Neural cell (in vitro differentiated cells): ENCODE measurements around the gene CRYGN. TPM values are rescaled to one million over a fixed set of nuclear protein-coding genes. Genes with fewer than 3 reads are reported as not detected.

Experiments used
- H2AFZ ChIP-seq: fragments of 200-600, 300-800 bp; sonication (generic), shearing (Covaris generic); 2 replicates; pipeline ENCODE4 v1.6.0; 2014; ENCODE audit warnings: low read depth, mild to moderate bottlenecking, antibody characterized with exemption, low read length, moderate library complexity
- H3F3A ChIP-seq: fragments of 200-600 bp; shearing (Covaris generic); 2 replicates; pipeline ENCODE4 v1.6.1; 2016; ENCODE audit warnings: mild to moderate bottlenecking, moderate library complexity, mixed read lengths, antibody characterized with exemption, low read length; ENCODE audit not compliant: insufficient read depth, poor library complexity, severe bottlenecking
- H3K27ac ChIP-seq: fragments of 200-600, 300-800 bp; sonication (generic), shearing (Covaris generic); 2 replicates; pipeline ENCODE4 v1.5.1; 2014; ENCODE audit warnings: mild to moderate bottlenecking, low read length, moderate library complexity
- H3K27me3 ChIP-seq: fragments of 300-800, 200-600 bp; sonication (generic), shearing (Covaris generic); 2 replicates; pipeline ENCODE4 v1.6.0; 2014; ENCODE audit warnings: mild to moderate bottlenecking, low read depth, low read length, moderate library complexity; ENCODE audit not compliant: insufficient read depth
- H3K36me3 ChIP-seq: fragments of 300-800, 200-600 bp; sonication (generic), shearing (Covaris generic); 2 replicates; pipeline ENCODE4 v1.5.1; 2014; ENCODE audit warnings: mild to moderate bottlenecking, antibody characterized with exemption, low read length, moderate library complexity; ENCODE audit not compliant: insufficient read depth
- H3K4me2 ChIP-seq: fragments of 300-800, 200-600 bp; sonication (generic), shearing (Covaris generic); 2 replicates; pipeline ENCODE4 v1.6.0; 2014; ENCODE audit warnings: mild to moderate bottlenecking, low read length
- H3K4me3 ChIP-seq: fragments of 300-800, 200-600 bp; sonication (generic), shearing (Covaris generic); 2 replicates; pipeline ENCODE4 v1.5.1; 2014; ENCODE audit warnings: mild to moderate bottlenecking, low read length, moderate library complexity
- H3K79me2 ChIP-seq: fragments of 200-600 bp; shearing (Covaris generic); replicated peaks from 2 replicates; pipeline ENCODE4 v1.6.0; 2014; ENCODE audit warnings: mild to moderate bottlenecking, low read length, moderate library complexity; ENCODE audit not compliant: insufficient read depth
- H3K9ac ChIP-seq: fragments of 300-800, 200-600 bp; sonication (generic), shearing (Covaris generic); 2 replicates; pipeline ENCODE4 v1.6.1; 2016; ENCODE audit warnings: mild to moderate bottlenecking, low read length, mixed read lengths
- H3K9me2 ChIP-seq: fragments of 200-600 bp; shearing (Covaris generic); 2 replicates; pipeline ENCODE4 v1.6.1; 2016; ENCODE audit warnings: mild to moderate bottlenecking, low read length, mixed read lengths; ENCODE audit not compliant: insufficient read depth
- H3K9me3 ChIP-seq: fragments of 200-600, 300-800 bp; sonication (generic), shearing (Covaris generic); 2 replicates; pipeline ENCODE4 v1.6.1; 2016; ENCODE audit warnings: mild to moderate bottlenecking, mixed run types, low read length, moderate library complexity, mixed read lengths
- H4K20me1 ChIP-seq: fragments of 200-600 bp; shearing (Covaris generic); 2 replicates; pipeline ENCODE4 v1.6.1; 2016; ENCODE audit warnings: mild to moderate bottlenecking, mixed run types; ENCODE audit not compliant: insufficient read depth
- EP300 ChIP-seq: fragments of 450-650 bp; conservative IDR thresholded peaks from 2 replicates; pipeline ENCODE4 v1.6.1; 2014; ENCODE audit warnings: antibody characterized with exemption, mild to moderate bottlenecking, moderate library complexity; ENCODE audit not compliant: poor library complexity, severe bottlenecking
- EZH2 ChIP-seq: fragments of 200-600, 300-800 bp; shearing (Covaris generic), sonication (generic); IDR thresholded peaks from 2 replicates; pipeline ENCODE4 v1.6.1; 2014; ENCODE audit warnings: antibody characterized with exemption, low read length, borderline replicate concordance, mild to moderate bottlenecking; ENCODE audit not compliant: insufficient read depth, poor library complexity, severe bottlenecking
- MXI1 ChIP-seq: fragments of 450-650 bp; conservative IDR thresholded peaks from 2 replicates; pipeline ENCODE4 v1.6.1; 2014; ENCODE audit warnings: antibody characterized with exemption, mild to moderate bottlenecking; ENCODE audit not compliant: poor library complexity, severe bottlenecking
- POLR2AphosphoS5 ChIP-seq: IDR thresholded peaks from 2 replicates; pipeline ENCODE4 v1.6.1; 2012
- RAD21 ChIP-seq: fragments of 450-650 bp; conservative IDR thresholded peaks from 2 replicates; pipeline ENCODE4 v1.6.1; 2014; ENCODE audit warnings: antibody characterized with exemption, mild to moderate bottlenecking, moderate library complexity
- SMC3 ChIP-seq: fragments of 450-650 bp; conservative IDR thresholded peaks from 2 replicates; pipeline ENCODE4 v1.6.1; 2014; ENCODE audit warnings: antibody characterized with exemption, mild to moderate bottlenecking, moderate library complexity; ENCODE audit not compliant: poor library complexity
- TAF1 ChIP-seq: IDR thresholded peaks from 2 replicates; pipeline ENCODE4 v1.6.1; 2012; ENCODE audit warnings: low read depth
- polyA plus RNA-seq: library from polyadenylated mRNA; depleted of rRNA; stranded (reverse); fragments of >200 nt; gene quantifications from 2 replicates; pipeline ENCODE4 v1.2.3, GENCODE V29; 2014
- TF ChIP-seq, protein P1 (sequence below): fragments of 450-650 bp; IDR thresholded peaks from 2 replicates; pipeline ENCODE4 v1.5.1; 2014; ENCODE audit warnings: antibody characterized with exemption, mild to moderate bottlenecking, moderate library complexity; ENCODE audit not compliant: poor library complexity, severe bottlenecking
- TF ChIP-seq, protein P2 (sequence below): IDR thresholded peaks from 2 replicates; pipeline ENCODE4 v1.6.1; 2012; ENCODE audit warnings: borderline replicate concordance

Gene CRYGN
- polyA plus RNA-seq, 1 donor from 2014 or later, result not detected

DNA sequence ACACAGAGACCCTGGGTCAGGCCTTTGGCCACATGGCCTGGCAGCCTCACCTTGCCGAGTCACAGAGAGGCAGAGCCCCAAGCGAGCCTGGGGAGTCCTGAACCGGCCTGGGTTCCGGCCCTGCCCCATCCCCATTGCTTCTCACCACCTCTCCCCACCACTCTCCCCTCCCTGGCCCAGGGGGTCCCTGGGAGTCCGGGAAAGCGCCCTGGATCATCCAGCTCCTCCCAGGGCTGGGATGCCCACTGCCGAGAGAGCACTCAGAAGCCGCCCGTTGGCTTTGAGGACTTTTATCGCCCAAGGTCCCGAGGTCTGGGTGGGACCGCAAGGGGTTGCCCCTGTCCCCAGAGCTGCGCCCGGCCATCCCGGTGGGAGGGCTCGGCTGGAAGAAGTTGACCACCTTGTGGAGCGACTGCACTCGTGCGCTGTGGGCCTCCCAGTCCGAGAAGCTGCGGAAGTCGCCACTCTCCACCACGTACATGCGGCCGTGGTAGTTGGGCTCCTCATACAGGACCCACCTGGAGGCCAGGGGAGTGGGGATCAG, 8.1 kb downstream of the CRYGN start:
- Histone ChIP-seq H3F3A (no peaks in the 10 kb centered on the region), H3K4me2 (no peak overlapping the region), H3K27ac (no peak overlapping the region), H3K27me3 (no peaks in the 10 kb centered on the region), H3K9me2 (no peaks in the 10 kb centered on the region), H3K9me3 (peaks cover 5% of the 10 kb centered on the region), H3K9ac (no peak overlapping the region), H4K20me1 (no peaks in the 10 kb centered on the region), H3K79me2 (no peaks in the 10 kb centered on the region), H2AFZ (no peak overlapping the region), H3K36me3 (no peaks in the 10 kb centered on the region), H3K4me3 (no peak overlapping the region)
- TF ChIP-seq SMC3 (no peak), TAF1 (no peak), RAD21 (no peak), EP300 (no peak), POLR2AphosphoS5 (no peak), MXI1 (no peak), EZH2 (no peak)
- TF ChIP-seq, protein P1, sequence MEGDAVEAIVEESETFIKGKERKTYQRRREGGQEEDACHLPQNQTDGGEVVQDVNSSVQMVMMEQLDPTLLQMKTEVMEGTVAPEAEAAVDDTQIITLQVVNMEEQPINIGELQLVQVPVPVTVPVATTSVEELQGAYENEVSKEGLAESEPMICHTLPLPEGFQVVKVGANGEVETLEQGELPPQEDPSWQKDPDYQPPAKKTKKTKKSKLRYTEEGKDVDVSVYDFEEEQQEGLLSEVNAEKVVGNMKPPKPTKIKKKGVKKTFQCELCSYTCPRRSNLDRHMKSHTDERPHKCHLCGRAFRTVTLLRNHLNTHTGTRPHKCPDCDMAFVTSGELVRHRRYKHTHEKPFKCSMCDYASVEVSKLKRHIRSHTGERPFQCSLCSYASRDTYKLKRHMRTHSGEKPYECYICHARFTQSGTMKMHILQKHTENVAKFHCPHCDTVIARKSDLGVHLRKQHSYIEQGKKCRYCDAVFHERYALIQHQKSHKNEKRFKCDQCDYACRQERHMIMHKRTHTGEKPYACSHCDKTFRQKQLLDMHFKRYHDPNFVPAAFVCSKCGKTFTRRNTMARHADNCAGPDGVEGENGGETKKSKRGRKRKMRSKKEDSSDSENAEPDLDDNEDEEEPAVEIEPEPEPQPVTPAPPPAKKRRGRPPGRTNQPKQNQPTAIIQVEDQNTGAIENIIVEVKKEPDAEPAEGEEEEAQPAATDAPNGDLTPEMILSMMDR, result no peak
- TF ChIP-seq, protein P2, sequence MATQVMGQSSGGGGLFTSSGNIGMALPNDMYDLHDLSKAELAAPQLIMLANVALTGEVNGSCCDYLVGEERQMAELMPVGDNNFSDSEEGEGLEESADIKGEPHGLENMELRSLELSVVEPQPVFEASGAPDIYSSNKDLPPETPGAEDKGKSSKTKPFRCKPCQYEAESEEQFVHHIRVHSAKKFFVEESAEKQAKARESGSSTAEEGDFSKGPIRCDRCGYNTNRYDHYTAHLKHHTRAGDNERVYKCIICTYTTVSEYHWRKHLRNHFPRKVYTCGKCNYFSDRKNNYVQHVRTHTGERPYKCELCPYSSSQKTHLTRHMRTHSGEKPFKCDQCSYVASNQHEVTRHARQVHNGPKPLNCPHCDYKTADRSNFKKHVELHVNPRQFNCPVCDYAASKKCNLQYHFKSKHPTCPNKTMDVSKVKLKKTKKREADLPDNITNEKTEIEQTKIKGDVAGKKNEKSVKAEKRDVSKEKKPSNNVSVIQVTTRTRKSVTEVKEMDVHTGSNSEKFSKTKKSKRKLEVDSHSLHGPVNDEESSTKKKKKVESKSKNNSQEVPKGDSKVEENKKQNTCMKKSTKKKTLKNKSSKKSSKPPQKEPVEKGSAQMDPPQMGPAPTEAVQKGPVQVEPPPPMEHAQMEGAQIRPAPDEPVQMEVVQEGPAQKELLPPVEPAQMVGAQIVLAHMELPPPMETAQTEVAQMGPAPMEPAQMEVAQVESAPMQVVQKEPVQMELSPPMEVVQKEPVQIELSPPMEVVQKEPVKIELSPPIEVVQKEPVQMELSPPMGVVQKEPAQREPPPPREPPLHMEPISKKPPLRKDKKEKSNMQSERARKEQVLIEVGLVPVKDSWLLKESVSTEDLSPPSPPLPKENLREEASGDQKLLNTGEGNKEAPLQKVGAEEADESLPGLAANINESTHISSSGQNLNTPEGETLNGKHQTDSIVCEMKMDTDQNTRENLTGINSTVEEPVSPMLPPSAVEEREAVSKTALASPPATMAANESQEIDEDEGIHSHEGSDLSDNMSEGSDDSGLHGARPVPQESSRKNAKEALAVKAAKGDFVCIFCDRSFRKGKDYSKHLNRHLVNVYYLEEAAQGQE, result no peak

DNA sequence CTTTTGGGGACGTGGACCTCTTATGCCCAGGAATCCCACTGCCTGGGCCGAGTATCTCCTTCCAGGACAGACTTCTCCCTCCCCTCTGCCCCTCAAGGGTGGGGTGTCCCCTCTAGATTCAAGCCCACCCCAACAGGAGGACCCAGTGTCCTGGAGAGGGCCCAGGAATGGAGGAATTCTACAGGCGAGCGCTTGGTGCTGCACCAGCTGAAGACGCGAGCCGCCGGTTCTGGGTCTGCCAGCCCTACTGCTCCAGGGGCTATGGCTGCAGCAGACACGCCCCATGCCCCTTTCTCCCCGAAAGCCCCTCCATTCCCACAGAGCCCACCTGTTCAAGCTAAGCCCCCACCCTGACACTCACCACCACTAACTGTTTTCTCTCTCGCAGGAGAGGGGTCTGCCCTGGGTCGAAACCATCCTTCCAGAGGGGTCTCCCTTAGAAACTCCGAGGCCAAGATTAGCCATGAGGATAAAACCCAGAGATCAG, 8.6 kb downstream of the CRYGN start:
- Histone ChIP-seq H2AFZ (no peak overlapping the region), H3K27ac (no peak overlapping the region), H3K9me3 (peaks cover 5% of the 10 kb centered on the region), H3K36me3 (no peaks in the 10 kb centered on the region), H3K27me3 (no peaks in the 10 kb centered on the region), H3K9ac (no peak overlapping the region), H3K9me2 (no peaks in the 10 kb centered on the region), H4K20me1 (no peaks in the 10 kb centered on the region), H3F3A (no peaks in the 10 kb centered on the region), H3K4me3 (no peak overlapping the region), H3K79me2 (no peaks in the 10 kb centered on the region), H3K4me2 (no peak overlapping the region)
- no peak for TF ChIP-seq EP300
- TF ChIP-seq, protein P1, result no peak
- no peak for TF ChIP-seq EZH2
- no peak for TF ChIP-seq MXI1
- TF ChIP-seq RAD21, result no peak
- no peak for TF ChIP-seq SMC3
- TF ChIP-seq, protein P2, result no peak
- TF ChIP-seq TAF1, result no peak
- no peak for TF ChIP-seq POLR2AphosphoS5
